Nephron progenitor cell (in vitro differentiated cells): ENCODE data around the gene APOD.

Experiments
- DNase-seq: peaks from one replicate; pipeline ENCODE4 v3.0.0; 2021
- H3K27ac Mint-ChIP-seq: 2 replicates; pipeline ENCODE4 v1.8.0; 2021; ENCODE audit warnings: mild to moderate bottlenecking, moderate library complexity, mixed read lengths
- H3K27me3 Mint-ChIP-seq: 2 replicates; pipeline ENCODE4 v1.8.0; 2021; ENCODE audit warnings: mild to moderate bottlenecking, low read depth, mixed read lengths; ENCODE audit not compliant: poor library complexity
- H3K36me3 Mint-ChIP-seq: 2 replicates; pipeline ENCODE4 v1.8.0; 2021; ENCODE audit warnings: low read depth, mixed read lengths
- H3K4me1 Mint-ChIP-seq: 2 replicates; pipeline ENCODE4 v1.8.0; 2021; ENCODE audit warnings: mixed read lengths
- H3K4me3 Mint-ChIP-seq: 2 replicates; pipeline ENCODE4 v1.8.0; 2021; ENCODE audit warnings: mild to moderate bottlenecking, moderate library complexity, mixed read lengths
- H3K9me3 Mint-ChIP-seq: 2 replicates; pipeline ENCODE4 v1.8.0; 2021; ENCODE audit warnings: mild to moderate bottlenecking, moderate library complexity, mixed read lengths
- CTCF ChIP-seq: fragments of 200-600 bp; sonication (generic); IDR thresholded peaks from 2 replicates; pipeline ENCODE4 v1.5.0; 2021; ENCODE audit warnings: antibody characterized with exemption

APOD gene

GRCh38 chr3:195565716-195566115 lies 18.0 kb downstream of the APOD start:
- Mint-ChIP-seq H3K36me3 (no peaks in the 10 kb centered on the region), H3K27me3 (no peaks in the 10 kb centered on the region), H3K27ac (no peak overlapping the region), H3K4me1 (peaks cover 43% of the 10 kb centered on the region), H3K9me3 (peaks cover 5% of the 10 kb centered on the region), H3K4me3 (no peak overlapping the region)
- DNase-seq, result no peak
- TF ChIP-seq CTCF, result no peak

- H3K4me1 Mint-ChIP-seq, result peaks cover 42% of the 10 kb centered on the region
- H3K27ac Mint-ChIP-seq, result no peak overlapping the region
- H3K36me3 Mint-ChIP-seq, result no peaks in the 10 kb centered on the region
- TF ChIP-seq CTCF, result no peak
- H3K27me3 Mint-ChIP-seq, result no peaks in the 10 kb centered on the region
- no peak overlapping the region for H3K4me3 Mint-ChIP-seq
- peaks cover 5% of the 10 kb centered on the region for H3K9me3 Mint-ChIP-seq
- no peak for DNase-seq
Measured at GRCh38 chr3:195563317-195563716, 20.4 kb downstream of the APOD start.

- Mint-ChIP-seq H3K27me3 (peaks cover 5% of the 10 kb centered on the region), H3K4me1 (peaks cover 52% of the 10 kb centered on the region), H3K27ac (no peak overlapping the region), H3K4me3 (no peak overlapping the region), H3K9me3 (peaks cover 5% of the 10 kb centered on the region), H3K36me3 (no peaks in the 10 kb centered on the region)
- TF ChIP-seq CTCF, result no peak
- no peak for DNase-seq
Measured at GRCh38 chr3:195559723-195560409, 23.9 kb downstream of the APOD start.

- DNase-seq, result no peak
- Mint-ChIP-seq H3K27ac (no peak overlapping the region), H3K36me3 (no peaks in the 10 kb centered on the region), H3K4me3 (no peak overlapping the region), H3K27me3 (peaks cover 11% of the 10 kb centered on the region), H3K4me1 (peaks cover 55% of the 10 kb centered on the region), H3K9me3 (peaks cover 5% of the 10 kb centered on the region)
- TF ChIP-seq CTCF, result peak; percentile 27
Measured at GRCh38 chr3:195558602-195559001, 25.1 kb downstream of the APOD start.

GRCh38 chr3:195557322-195557721 lies 26.4 kb downstream of the APOD start:
- no peak overlapping the region for H3K27ac Mint-ChIP-seq
- TF ChIP-seq CTCF, result no peak
- H3K27me3 Mint-ChIP-seq, result peaks cover 11% of the 10 kb centered on the region
- peaks cover 5% of the 10 kb centered on the region for H3K9me3 Mint-ChIP-seq
- DNase-seq, result no peak
- no peaks in the 10 kb centered on the region for H3K36me3 Mint-ChIP-seq
- no peak overlapping the region for H3K4me3 Mint-ChIP-seq
- peaks cover 55% of the 10 kb centered on the region for H3K4me1 Mint-ChIP-seq

- H3K9me3 Mint-ChIP-seq, result no peaks in the 10 kb centered on the region
- H3K4me3 Mint-ChIP-seq, result no peak overlapping the region
- no peak for DNase-seq
- peaks cover 60% of the 10 kb centered on the region for H3K4me1 Mint-ChIP-seq
- H3K27ac Mint-ChIP-seq, result no peak overlapping the region
- TF ChIP-seq CTCF, result no peak
- peaks cover 13% of the 10 kb centered on the region for H3K27me3 Mint-ChIP-seq
- H3K36me3 Mint-ChIP-seq, result no peaks in the 10 kb centered on the region
Measured at GRCh38 chr3:195556390-195556789, 27.4 kb downstream of the APOD start.
